Cardiac atrium fibroblast (primary cell): ENCODE measurements around the gene FAM204A. TPM values are rescaled to one million over a fixed set of nuclear protein-coding genes. Genes with fewer than 3 reads are reported as not detected.

ENCODE experiments used
- total RNA-seq: library from RNA; depleted of rRNA; stranded (reverse); fragments of >200 nt; gene quantifications from 2 replicates; pipeline ENCODE4 v1.2.3, GENCODE V29; 2015

Gene FAM204A
- total RNA-seq, result 21.4 and 35.9 TPM in 2 replicates

GRCh38 chr10:118341791-118342637 is at the start of gene FAM204A:
Gene FAM204A, minus strand, starts transcription at chr10:118342324. Its CDS starts 5,909 bp downstream, at chr10:118336415.

